IMR-90 (cell line): ENCODE results near the gene BICD2. TPM values are rescaled to one million over a fixed set of nuclear protein-coding genes. Genes with fewer than 3 reads are reported as not detected.

Experiments used
- ATAC-seq: fragments of 200-7000 bp; cut with Tn5 transposase; 2 replicates; pipeline ENCODE4 v1.9.1; 2020; ENCODE audit warnings: low read depth, mild to moderate bottlenecking, moderate library complexity
- BruUV-seq: library from RNA; stranded (reverse); fragments of 400-500 nt; replicated peaks from 2 replicates; lab custom pipeline; 2021; lab: Mats Ljungman, UMichigan
- CTCF ChIA-PET: fragments of 300-600 bp; formaldehyde crosslinking; extraction: SDS; loops from one replicate; lab custom pipeline; 2021; ENCODE audit warnings: antibody characterized with exemption; lab: Yijun Ruan, JAX
- POLR2A ChIA-PET: fragments of 300-600 bp; sonication (Branson Sonifier 250); formaldehyde crosslinking; loops from one replicate; lab custom pipeline; 2022; ENCODE audit warnings: antibody characterized with exemption; ENCODE audit not compliant: unreplicated experiment; lab: Charles Lee
- DNase-seq: peaks from one replicate; pipeline ENCODE4 v3.0.0; 2013
- H2AFZ ChIP-seq: replicated peaks from 2 replicates; pipeline ENCODE3; 2013; ENCODE audit warnings: low read length, mild to moderate bottlenecking; ENCODE audit not compliant: poor library complexity
- H2AK5ac ChIP-seq: 2 replicates; pipeline ENCODE4 v1.6.1; 2013; ENCODE audit warnings: low read depth, low read length, inconsistent platforms
- H2AK9ac ChIP-seq: replicated peaks from 2 replicates; pipeline ENCODE3; 2013; ENCODE audit warnings: mild to moderate bottlenecking, low read depth, low read length, moderate library complexity; ENCODE audit not compliant: poor library complexity
- H2BK120ac ChIP-seq: 2 replicates; pipeline ENCODE4 v1.6.1; 2013; ENCODE audit warnings: low read depth, low read length, inconsistent platforms
- H2BK15ac ChIP-seq: 3 replicates; pipeline ENCODE4 v1.6.1; 2013; ENCODE audit warnings: low read depth, low read length, inconsistent platforms
- H2BK20ac ChIP-seq: 2 replicates; pipeline ENCODE4 v1.6.1; 2013; ENCODE audit warnings: low read depth, mild to moderate bottlenecking, inconsistent platforms, low read length, moderate library complexity
- H2BK5ac ChIP-seq: 2 replicates; pipeline ENCODE4 v1.6.1; 2013; ENCODE audit warnings: mild to moderate bottlenecking, low read depth, low read length, inconsistent platforms; ENCODE audit not compliant: poor library complexity, severe bottlenecking
- H3K14ac ChIP-seq: replicated peaks from 2 replicates; pipeline ENCODE4 v1.6.1; 2013; ENCODE audit warnings: low read depth, low read length, inconsistent platforms
- H3K18ac ChIP-seq: 2 replicates; pipeline ENCODE4 v1.6.1; 2013; ENCODE audit warnings: low read depth, low read length, control low read depth
- H3K23ac ChIP-seq: 2 replicates; pipeline ENCODE4 v1.6.1; 2013; ENCODE audit warnings: low read depth, low read length, inconsistent platforms
- H3K27ac ChIP-seq: 2 replicates; pipeline ENCODE4 v1.5.1; 2013; ENCODE audit warnings: mild to moderate bottlenecking, control low read depth, low read length; ENCODE audit not compliant: insufficient read depth
- H3K27me3 ChIP-seq: 2 replicates; pipeline ENCODE4 v1.6.1; 2013; ENCODE audit warnings: low read length; ENCODE audit not compliant: control insufficient read depth, insufficient read depth
- H3K36me3 ChIP-seq: 2 replicates; pipeline ENCODE4 v1.6.1; 2013; ENCODE audit warnings: low read length, mixed read lengths; ENCODE audit not compliant: control insufficient read depth, insufficient read depth
- H3K4ac ChIP-seq: 2 replicates; pipeline ENCODE4 v1.6.1; 2013; ENCODE audit warnings: low read depth, low read length, inconsistent platforms
- H3K4me1 ChIP-seq: 2 replicates; pipeline ENCODE4 v1.6.1; 2013; ENCODE audit warnings: low read length, mixed read lengths; ENCODE audit not compliant: control insufficient read depth, insufficient read depth
- H3K4me2 ChIP-seq: 2 replicates; pipeline ENCODE4 v1.6.1; 2013; ENCODE audit warnings: low read depth, mild to moderate bottlenecking, control low read depth, low read length, moderate library complexity
- H3K4me3 ChIP-seq: 2 replicates; pipeline ENCODE4 v1.5.1; 2013; ENCODE audit warnings: low read depth, mild to moderate bottlenecking, control low read depth, low read length, moderate library complexity; ENCODE audit not compliant: insufficient read depth
- H3K56ac ChIP-seq: 2 replicates; pipeline ENCODE4 v1.6.1; 2013; ENCODE audit warnings: low read length, inconsistent platforms; ENCODE audit not compliant: insufficient read depth; ENCODE audit errors: extremely low read depth
- H3K79me1 ChIP-seq, 2 experiments: 2 replicates each; pipeline ENCODE4 v1.6.1; 2013; ENCODE audit warnings: low read length in 2 of 2, inconsistent platforms in 1 of 2, low read depth in 1 of 2
- H3K9ac ChIP-seq: 2 replicates; pipeline ENCODE4 v1.6.1; 2013; ENCODE audit warnings: low read depth, low read length, control low read depth
- H3K9me1 ChIP-seq: 2 replicates; pipeline ENCODE4 v1.6.1; 2013; ENCODE audit warnings: low read length, inconsistent platforms; ENCODE audit not compliant: insufficient read depth
- H3K9me3 ChIP-seq: 2 replicates; pipeline ENCODE4 v1.6.1; 2013; ENCODE audit warnings: low read length; ENCODE audit not compliant: control insufficient read depth, insufficient read depth
- H4K20me1 ChIP-seq: 2 replicates; pipeline ENCODE4 v1.6.1; 2013; ENCODE audit warnings: low read length, inconsistent platforms; ENCODE audit not compliant: insufficient read depth
- H4K5ac ChIP-seq: 2 replicates; pipeline ENCODE4 v1.6.1; 2013; ENCODE audit warnings: mild to moderate bottlenecking, low read depth, low read length, control low read depth
- H4K8ac ChIP-seq, 2 experiments: 2 replicates each; pipeline ENCODE4 v1.6.1; 2013; ENCODE audit warnings: low read depth in 2 of 2, low read length in 2 of 2, control low read depth in 1 of 2, inconsistent platforms in 1 of 2
- H4K91ac ChIP-seq: 2 replicates; pipeline ENCODE4 v1.6.1; 2013; ENCODE audit warnings: low read depth, low read length, inconsistent platforms; ENCODE audit not compliant: insufficient read depth
- WGBS, 2 experiments: methylation state at CpG; one replicate each; pipeline versions ENCODE4 v1.1.5 to v1.1.7; 2013; ENCODE audit warnings: missing lambda C conversion rate in 2 of 2; ENCODE audit not compliant: insufficient read length in 1 of 2; ENCODE audit errors: extremely low coverage in 2 of 2; 5-methylcytosine and 5-hydroxymethylcytosine counted together
- dilution Hi-C: fragments of 300-500 bp; cut with HindIII; formaldehyde crosslinking; loops from one replicate; pipeline ENCODE4 v1.14.3; 2018; ENCODE audit warnings: low sequenced_read_pairs; ENCODE audit not compliant: unreplicated experiment
- in situ Hi-C: fragments of 300-500 bp; cut with MboI; formaldehyde crosslinking; loops from 3 replicates; pipeline ENCODE4 v1.14.3; 2019; ENCODE audit warnings: low sequenced_read_pairs, inconsistent platforms, mixed read lengths
- intact Hi-C: fragments of 100-400 bp; cut with micrococcal nuclease; formaldehyde crosslinking; loops from 2 replicates; pipeline ENCODE4 v1.10.0; 2022
- polyA plus RNA-seq, 3 experiments: library from polyadenylated mRNA; depleted of rRNA; stranded (reverse); fragments of >200 nt; gene quantifications; 2 replicates each; pipeline ENCODE4 v1.2.3, GENCODE V29; 2012; ENCODE audit warnings: low replicate concordance in 1 of 3
- total RNA-seq: library from RNA; depleted of rRNA; stranded (reverse); fragments of >200 nt; gene quantifications from 2 replicates; pipeline ENCODE4 v1.2.3, GENCODE V29; 2012
- TF ChIP-seq, protein P1 (sequence below): fragments of 150-350 bp; IDR thresholded peaks from 2 replicates; pipeline ENCODE4 v1.6.1; 2016; ENCODE audit warnings: low read depth, mild to moderate bottlenecking, low read length, moderate library complexity, borderline replicate concordance

BICD2 gene
- total and polyA plus RNA-seq, 2 of the 4 experiments (the other 2 are of a cell fraction), result 21.5 to 35.7 TPM

GRCh38 chr9:92719028-92719647 lies 45.5 kb downstream of the BICD2 start:
- dilution Hi-C loops, result no loop called here
- Histone ChIP-seq H3K27me3 (no peaks in the 10 kb centered on the region), H3K9me1 (peaks cover 5% of the 10 kb centered on the region), H4K5ac (no peak overlapping the region), H3K9ac (no peak overlapping the region), H3K18ac (no peak overlapping the region), H2BK5ac (no peak overlapping the region), H2AK5ac (no peak overlapping the region), H3K56ac (no peak overlapping the region), H3K4me3 (no peak overlapping the region), H3K9me3 (no peaks in the 10 kb centered on the region), H2BK20ac (no peak overlapping the region), H4K91ac (no peak overlapping the region), H4K8ac (no peak overlapping the region), H3K79me1 (peaks cover 8 to 37% of the 10 kb centered on the region in 2 experiments; a peak in 3 of 4 replicates), H3K4me2 (no peak overlapping the region), H3K4ac (no peak overlapping the region), H2AFZ (no peak overlapping the region), H2BK120ac (no peak overlapping the region), H4K20me1 (peaks cover 28% of the 10 kb centered on the region), H2AK9ac (no peak overlapping the region), H3K4me1 (no peaks in the 10 kb centered on the region), H3K27ac (no peak overlapping the region), H3K23ac (no peak overlapping the region), H2BK15ac (no peak overlapping the region), H3K14ac (no peak overlapping the region), H3K36me3 (peaks cover 70% of the 10 kb centered on the region)
- DNase-seq (no peak), ATAC-seq (no peak)
- ChIA-PET CTCF (interaction anchor here (1.6 kb wide), 1 partner anchor 72 kb away, joined by 4 read pairs; no protein-coding TSS in a partner anchor), POLR2A (interaction anchor here (0.5 kb wide), 1 partner anchor 12 kb away, joined by 3 read pairs; no protein-coding TSS in a partner anchor)
- no TSS peak for BruUV-seq
- TF ChIP-seq, protein P1, sequence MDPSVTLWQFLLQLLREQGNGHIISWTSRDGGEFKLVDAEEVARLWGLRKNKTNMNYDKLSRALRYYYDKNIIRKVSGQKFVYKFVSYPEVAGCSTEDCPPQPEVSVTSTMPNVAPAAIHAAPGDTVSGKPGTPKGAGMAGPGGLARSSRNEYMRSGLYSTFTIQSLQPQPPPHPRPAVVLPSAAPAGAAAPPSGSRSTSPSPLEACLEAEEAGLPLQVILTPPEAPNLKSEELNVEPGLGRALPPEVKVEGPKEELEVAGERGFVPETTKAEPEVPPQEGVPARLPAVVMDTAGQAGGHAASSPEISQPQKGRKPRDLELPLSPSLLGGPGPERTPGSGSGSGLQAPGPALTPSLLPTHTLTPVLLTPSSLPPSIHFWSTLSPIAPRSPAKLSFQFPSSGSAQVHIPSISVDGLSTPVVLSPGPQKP, result no peak
- intact Hi-C loops, result no loop called here
- 90% methylated on average over 11 of the region's 34 CpGs; no CpG with 5 or more reads in 1 of the 2 experiments for WGBS, 2 experiments
- in situ Hi-C loops, result loop anchor here (5.0 kb wide), 1 partner anchor 73 kb away; no protein-coding TSS in a partner anchor
